ENCODE results near the gene PER1.
A peak's percentile ranks its signal among the peaks of the same experiment; 100 is the strongest.
"Not testable (repeated sequence)": the region's sequence is repeated elsewhere in the genome, so short reads cannot be mapped to it uniquely, and the experiment has no call there.

The PER1 gene

GRCh38 chr17:8120520-8121406, 31.4 kb downstream of the PER1 start:
- peak; percentile 79 for DNase-seq

GRCh38 chr17:8119581-8120519, 32.4 kb downstream of the PER1 start:
- DNase-seq, result peak; percentile 96

GRCh38 chr17:8118769-8119580, 33.2 kb downstream of the PER1 start:
- DNase-seq, result peak; percentile 92

- DNase-seq, result no peak
Observed at GRCh38 chr17:8117980-8118768, 34.0 kb downstream of the PER1 start, which contains the start of gene ALOXE3. ALOXE3 (minus strand) TSS chr17:8118514; CDS start chr17:8117990, 524 bp downstream.

- no peak for DNase-seq
Observed at GRCh38 chr17:8117367-8117979, 34.7 kb downstream of the PER1 start.

GRCh38 chr17:8116776-8117175, 35.4 kb downstream of the PER1 start:
- DNase-seq, result no peak

- no peak for DNase-seq
Observed at GRCh38 chr17:8110907-8111306, 41.3 kb downstream of the PER1 start.

GRCh38 chr17:8110456-8110804, 41.8 kb downstream of the PER1 start:
- no peak for DNase-seq

GRCh38 chr17:8109661-8110455, 42.3 kb downstream of the PER1 start:
- DNase-seq, result peak; percentile 82

- DNase-seq, result no peak
Observed at GRCh38 chr17:8108972-8109660, 43.1 kb downstream of the PER1 start.

- DNase-seq, result not testable (repeated sequence)
Observed at GRCh38 chr17:8106980-8107379, 45.2 kb downstream of the PER1 start.

- no peak for DNase-seq
Observed at GRCh38 chr17:8105957-8106398, 46.2 kb downstream of the PER1 start.

GRCh38 chr17:8104911-8105310, 47.3 kb downstream of the PER1 start:
- DNase-seq, result no peak

- no peak for DNase-seq
Observed at GRCh38 chr17:8103549-8103948, 48.7 kb downstream of the PER1 start.

- no peak for DNase-seq
Observed at GRCh38 chr17:8101721-8102120, 50.5 kb downstream of the PER1 start.

GRCh38 chr17:8100763-8101162, 51.4 kb downstream of the PER1 start:
- no peak for DNase-seq

- no peak for DNase-seq
Observed at GRCh38 chr17:8100111-8100510, 52.1 kb downstream of the PER1 start.

GRCh38 chr17:8096541-8096940, 55.7 kb downstream of the PER1 start:
- no peak for DNase-seq

GRCh38 chr17:8095361-8095760, 56.8 kb downstream of the PER1 start:
- DNase-seq, result no peak
